A673 (cell line): ENCODE measurements around the gene TEX38.

ENCODE experiments used
- CTCF ChIP-seq: fragments of 300-800, 200-600 bp; sonication (generic); conservative IDR thresholded peaks from 2 replicates; pipeline ENCODE4 v1.5.1; 2017; ENCODE audit warnings: low read depth, mild to moderate bottlenecking, antibody characterized with exemption, low read length, moderate library complexity, mixed read lengths
- EZH2 ChIP-seq: fragments of 200-600 bp; sonication (generic); IDR thresholded peaks from 2 replicates; pipeline ENCODE4 v1.6.1; 2017; ENCODE audit warnings: borderline replicate concordance, low read depth, mild to moderate bottlenecking, mixed read lengths, antibody characterized with exemption, low read length; ENCODE audit not compliant: poor library complexity, severe bottlenecking

GRCh38 chr1:46623743-46624644 is 47.7 kb upstream of the TEX38 start:
- no peak for TF ChIP-seq EZH2
- TF ChIP-seq CTCF = no peak
